ENCODE measurements around the gene RASL11A.
"Not testable (repeated sequence)": the region's sequence is repeated elsewhere in the genome, so short reads cannot be mapped to it uniquely, and the experiment has no call there.

The RASL11A gene, protein sequence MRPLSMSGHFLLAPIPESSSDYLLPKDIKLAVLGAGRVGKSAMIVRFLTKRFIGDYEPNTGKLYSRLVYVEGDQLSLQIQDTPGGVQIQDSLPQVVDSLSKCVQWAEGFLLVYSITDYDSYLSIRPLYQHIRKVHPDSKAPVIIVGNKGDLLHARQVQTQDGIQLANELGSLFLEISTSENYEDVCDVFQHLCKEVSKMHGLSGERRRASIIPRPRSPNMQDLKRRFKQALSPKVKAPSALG

DNA sequence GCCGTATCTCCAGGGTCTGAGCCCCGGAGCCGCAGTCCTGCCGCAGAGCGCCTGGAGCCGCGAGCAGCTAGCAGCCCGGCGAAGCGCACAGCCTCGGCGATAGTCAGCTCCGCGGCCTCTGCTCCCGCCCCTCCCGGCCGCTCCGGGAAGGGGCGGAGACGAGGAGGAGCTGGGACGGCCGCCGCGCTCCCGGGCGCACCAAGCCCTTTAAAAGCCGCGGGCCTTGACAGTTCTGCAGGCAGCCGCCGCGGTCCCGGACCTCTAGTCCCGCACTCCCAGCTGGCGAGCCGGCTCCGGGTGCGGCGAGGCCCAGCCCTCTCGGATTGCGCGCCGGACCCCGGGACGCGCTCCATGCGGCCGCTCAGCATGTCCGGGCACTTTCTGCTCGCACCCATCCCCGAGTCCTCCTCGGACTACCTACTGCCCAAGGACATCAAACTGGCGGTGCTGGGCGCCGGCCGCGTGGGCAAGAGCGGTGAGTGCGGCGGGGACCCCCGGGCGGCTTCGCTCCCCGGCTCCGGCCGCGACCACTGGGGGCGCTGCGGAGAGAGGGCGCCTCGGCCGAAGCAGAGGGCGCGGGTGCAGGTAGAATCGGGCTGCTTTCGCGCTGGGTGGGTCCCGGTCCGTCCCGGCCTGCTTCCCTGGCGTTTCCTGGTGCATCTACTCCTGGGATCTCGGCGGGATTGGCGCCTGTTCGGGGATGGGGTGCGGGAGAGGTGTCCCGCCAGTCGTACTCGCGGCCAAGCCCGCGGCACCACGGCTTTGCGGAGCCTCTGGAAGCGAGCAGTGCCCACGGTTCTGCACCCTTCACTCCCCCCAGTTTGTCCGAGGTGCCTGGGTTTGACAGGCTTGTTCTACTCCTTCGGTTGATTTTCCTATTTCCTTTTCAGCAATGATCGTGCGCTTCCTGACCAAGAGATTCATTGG lies at the start of gene RASL11A:
RASL11A (plus strand) TSS at position 237 of the 927 bp plus-strand sequence; CDS start at position 352, 115 bp downstream.
- DNase-seq (ENCODE audit: low read depth in 2 of 2): peak; percentile 29 to 52

DNA sequence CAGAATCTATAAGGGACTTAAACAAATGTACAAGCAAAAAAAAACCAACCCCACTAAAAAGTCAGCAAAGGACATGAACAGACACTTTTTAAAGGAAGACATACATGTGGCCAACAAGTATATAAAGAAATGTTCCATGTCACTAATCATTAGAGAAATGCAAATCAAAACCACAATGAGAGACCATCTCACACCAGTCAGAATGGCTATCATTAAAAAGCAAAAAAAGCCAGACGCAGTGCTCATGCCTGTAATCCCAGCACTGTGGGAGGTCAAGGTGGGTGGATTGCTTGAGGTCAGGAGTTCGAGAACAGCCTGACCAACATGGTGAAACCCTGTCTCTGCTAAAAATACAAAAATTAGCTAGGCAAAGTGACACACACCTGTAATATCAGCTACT lies 48.5 kb upstream of the RASL11A start:
- DNase-seq (ENCODE audit: low read depth in 2 of 2): not testable (repeated sequence)

DNA sequence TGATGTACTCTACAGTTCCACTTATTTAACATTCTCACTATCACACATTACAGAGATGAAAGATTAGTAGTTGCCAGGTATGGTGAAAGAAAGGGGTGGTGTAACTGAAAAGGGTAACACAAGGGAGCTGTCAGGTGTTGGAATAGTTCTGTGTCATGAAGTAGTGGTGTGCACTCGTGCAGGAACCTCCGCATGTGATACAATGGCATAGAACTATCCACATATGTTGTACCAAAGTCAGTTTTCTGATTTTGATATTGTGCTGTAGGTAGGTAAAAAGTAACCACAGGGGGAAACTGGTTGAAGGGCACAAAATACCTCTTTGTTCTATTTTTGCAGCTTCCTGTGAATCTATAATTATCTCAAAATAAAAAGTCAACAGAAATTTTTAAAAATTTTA lies 43.6 kb upstream of the RASL11A start:
- no peak for DNase-seq (ENCODE audit: low read depth in 2 of 2)

DNA sequence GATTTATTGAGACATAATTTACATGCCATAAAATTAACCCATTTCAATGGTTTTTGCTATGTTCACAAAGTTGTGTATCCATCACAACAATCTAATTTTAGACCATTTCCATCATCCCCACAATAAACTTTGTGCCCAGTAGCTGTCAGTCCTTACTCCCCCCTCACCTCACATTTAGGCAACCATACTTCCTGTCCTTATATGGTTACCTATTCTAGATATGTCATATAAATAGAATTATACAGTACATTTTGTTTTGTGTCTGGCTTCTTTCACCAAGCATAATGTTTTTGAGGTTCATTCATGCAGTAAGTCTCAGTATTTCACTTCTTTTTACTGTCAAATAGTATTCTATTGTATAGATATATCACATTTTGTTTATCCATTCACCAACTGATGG lies 42.5 kb upstream of the RASL11A start:
- no peak for DNase-seq (ENCODE audit: low read depth in 2 of 2)

DNA sequence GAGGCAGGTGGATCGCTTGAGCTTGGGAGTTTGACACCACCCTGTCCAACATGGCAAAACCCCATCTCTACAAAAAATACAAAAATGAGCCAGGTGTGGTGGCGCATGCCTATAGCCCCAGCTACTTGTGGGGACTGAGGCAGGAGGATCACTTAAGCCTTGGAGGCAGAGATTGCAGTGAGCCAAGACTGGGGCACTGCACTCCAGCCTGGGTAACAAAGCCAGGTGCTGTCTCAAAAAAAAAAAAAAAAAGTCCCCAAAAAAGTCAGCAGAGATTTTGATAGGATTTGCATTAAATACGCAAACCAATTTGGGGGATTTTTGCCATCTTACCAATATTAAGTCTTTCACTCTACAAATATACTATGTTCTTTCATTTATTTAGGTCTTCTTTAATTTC lies 41.0 kb upstream of the RASL11A start:
- no peak for DNase-seq (ENCODE audit: low read depth in 2 of 2)

DNA sequence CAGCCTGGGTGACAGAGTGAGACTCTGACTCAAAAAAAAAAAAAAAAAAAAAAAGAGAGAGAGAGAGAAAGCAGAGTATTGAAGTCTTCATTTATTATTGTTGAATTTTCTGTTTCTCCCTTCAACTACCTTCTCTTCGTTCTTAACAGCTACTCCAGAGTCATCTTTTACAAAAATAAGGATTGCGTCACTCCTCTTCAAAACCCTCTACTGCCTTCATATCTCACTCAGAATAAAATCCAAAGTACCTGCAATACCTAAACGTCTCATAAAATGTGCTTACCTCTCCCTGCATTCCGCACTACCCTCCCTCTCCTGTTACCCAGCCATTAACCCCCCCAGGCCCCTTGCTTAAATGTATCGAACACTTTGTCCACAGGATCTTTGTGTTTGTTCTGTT lies 36.7 kb upstream of the RASL11A start:
- no peak for DNase-seq (ENCODE audit: low read depth in 2 of 2)

DNA sequence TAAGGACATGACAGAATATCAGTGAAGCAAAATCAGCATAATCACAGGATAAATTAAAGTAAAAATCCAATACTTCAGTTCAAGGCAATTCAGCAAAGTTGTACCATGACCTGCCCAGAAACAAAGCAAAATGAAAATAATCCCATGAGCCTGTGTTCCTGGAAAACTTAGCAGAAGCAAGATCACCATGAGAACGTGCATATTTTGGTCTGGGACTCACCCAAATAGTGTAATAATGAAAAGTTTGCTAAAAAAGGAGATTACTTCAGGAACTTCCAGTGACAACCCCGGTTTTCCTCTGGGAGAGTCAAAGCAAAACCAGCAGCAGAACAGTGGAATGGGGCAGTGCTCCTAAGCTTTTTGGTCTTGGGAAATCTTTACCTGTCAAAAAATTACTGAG lies 34.2 kb upstream of the RASL11A start:
- no peak for DNase-seq (ENCODE audit: low read depth in 2 of 2)

DNA sequence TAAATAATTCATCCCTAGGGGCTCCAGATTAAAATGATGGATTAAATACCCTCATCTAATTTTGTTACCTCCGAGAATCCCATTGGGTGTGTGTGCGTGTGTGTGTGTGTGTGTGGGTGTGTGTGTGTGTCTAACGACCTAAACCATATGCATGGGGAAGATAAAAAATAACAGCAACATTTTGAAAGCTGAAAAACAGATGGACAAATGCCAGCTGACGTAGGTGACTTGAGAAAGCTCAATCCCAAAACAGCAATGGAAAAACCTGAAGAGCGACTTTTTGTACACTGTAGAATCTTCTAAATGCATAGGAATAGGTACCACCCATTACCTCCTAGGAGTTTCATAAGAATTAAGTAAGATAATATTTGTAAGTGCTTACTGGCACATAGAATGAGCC lies 27.9 kb upstream of the RASL11A start:
- DNase-seq (ENCODE audit: low read depth in 2 of 2): no peak

DNA sequence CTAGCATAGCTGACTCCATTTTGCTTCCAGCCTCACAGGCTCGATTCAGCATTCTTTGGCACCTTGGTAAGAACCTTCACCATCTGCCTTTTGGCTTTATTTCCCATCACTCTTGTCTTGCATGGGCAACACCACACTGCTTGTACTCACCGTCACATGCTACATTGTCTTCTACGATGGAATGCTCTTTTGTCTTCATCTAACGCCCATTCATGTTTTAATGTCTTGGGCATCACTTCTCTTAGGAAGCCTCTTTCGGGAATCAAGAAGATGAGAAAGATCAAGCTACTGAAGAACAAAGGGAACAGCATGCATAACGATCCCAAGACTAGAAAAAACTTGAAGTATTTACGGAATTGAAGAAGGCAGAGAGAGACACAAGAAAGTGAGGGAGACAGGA lies 25.0 kb upstream of the RASL11A start:
- DNase-seq (ENCODE audit: low read depth in 2 of 2): no peak

DNA sequence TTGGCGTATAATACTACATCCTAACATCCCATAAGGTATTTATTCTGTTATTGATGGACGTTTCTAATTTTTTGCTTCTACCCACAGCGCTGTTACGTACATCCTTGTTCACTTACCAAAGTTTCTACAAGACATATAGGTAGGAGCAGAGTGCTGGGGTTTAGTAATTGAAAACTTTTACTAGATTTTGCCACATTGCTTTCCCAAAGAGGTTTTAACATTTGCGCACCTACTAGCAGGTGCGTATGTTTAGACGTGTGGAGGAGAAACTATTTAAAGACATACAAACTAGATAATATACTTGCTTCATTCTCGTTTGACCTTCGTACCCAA lies 19.8 kb upstream of the RASL11A start:
- no peak for DNase-seq (ENCODE audit: low read depth in 2 of 2)

DNA sequence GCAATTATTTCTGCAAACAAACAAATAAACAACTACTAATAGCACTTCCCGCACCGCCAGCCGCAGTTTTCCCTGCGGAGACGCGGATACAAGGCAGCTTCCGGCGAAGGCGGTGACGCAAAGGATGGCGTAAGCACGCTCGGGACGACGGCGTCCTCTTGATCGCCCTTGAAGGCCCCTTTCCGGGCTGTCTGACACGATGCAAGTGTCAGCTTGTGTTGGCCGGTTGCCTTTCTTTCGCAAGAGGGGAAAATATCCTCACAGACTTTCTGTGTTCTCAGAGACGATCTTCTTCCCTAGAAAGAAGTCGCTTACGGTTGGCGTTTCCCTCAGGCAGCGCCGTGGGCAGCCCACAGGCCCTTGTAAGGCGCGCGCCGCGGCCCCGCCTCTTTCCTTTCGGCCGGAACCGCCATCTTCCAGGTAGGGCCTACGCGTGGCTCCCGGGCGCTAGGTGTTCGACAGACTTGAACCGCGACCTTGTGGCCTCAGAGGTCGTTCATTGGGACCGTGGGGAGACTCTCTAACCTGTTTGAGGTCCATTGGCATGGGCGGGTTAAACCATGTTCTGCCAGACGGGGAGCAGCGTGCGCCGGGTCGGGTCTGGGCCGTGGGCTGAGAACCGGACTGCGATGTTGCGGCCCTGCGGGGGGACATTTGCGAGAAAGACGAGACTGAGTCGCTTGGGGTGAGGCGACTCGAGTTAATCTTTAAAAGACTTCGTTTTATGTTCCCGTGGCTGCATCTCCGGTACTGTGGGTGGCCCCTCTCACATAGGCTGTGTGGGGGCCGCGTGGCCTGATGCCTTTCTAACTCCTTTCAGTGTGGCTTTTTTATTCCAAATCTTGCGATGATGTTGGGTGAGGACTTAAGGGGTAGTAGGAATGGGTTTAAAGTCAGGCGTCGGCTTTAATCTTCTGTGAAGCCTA lies 19.2 kb upstream of the RASL11A start, which contains the start of gene RPL21:
RPL21 (plus strand) TSS at position 393 of the 926 bp plus-strand sequence. CDS start 2,219 bp downstream, outside the sequence.
- DNase-seq (ENCODE audit: low read depth in 2 of 2): peak; percentile 77 to 83

DNA sequence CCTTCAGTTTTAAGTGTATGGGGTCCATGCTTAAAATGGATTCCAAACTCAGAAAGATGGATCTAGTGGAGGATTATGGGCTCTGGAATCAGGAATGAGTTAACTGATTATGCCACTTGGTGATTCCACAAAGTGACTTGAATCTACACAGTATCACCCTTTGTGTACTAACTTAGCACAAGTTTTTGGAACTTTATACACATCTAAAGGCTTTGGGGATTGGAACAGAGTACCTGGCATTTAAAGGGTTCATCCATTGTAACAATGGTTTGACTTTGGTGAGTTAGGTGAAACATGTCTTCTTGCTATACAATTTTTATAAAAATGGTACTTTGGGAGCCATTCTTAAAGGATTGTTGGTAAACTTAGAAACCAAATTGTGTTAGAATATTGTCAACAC lies 18.2 kb upstream of the RASL11A start:
- no peak for DNase-seq (ENCODE audit: low read depth in 2 of 2)

DNA sequence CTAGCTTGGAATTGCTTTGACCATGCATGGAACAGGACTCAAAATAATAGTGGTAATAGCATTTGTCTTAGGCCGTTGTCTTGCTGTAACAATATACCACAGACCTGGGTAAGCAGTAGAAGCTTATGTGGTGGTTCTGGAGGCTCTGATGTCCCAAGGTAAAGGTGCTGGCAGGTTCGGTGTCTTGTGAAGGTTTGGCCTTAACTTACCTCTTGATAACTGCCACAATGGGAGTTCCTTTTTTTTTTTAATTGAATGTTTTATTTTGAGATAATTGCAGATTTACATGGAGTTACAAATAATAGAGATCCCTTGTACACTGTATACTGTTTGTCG lies 13.4 kb upstream of the RASL11A start:
- no peak for DNase-seq (ENCODE audit: low read depth in 2 of 2)

DNA sequence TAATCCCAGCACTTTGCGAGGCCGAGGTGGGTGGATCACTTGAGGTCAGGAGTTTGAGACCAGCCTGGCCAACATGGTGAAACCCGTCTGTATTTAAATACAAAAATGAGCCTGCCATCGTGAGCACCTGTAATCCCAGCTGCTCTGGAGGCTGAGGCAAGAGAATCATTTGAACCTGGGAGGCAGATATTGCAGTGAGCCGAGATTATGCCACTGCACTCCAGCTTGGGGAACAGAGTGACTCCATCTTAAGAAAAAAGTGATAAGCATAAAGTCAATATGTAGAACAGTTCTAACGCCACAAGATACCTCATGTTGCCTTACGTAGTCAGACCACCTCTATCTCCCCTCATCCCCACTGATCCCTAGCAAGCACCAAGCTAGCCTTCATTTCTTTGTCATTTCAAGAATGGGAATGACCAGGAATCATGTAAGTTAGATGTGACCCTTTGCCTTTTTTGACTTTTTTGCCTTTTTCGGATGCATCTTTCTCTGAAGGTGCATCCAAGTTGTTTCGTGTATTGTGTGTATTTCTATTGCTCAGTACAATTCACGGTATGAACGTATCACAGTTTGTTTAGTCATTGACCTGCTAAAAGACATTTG lies 12.9 kb upstream of the RASL11A start:
- DNase-seq (ENCODE audit: low read depth in 2 of 2): no peak

DNA sequence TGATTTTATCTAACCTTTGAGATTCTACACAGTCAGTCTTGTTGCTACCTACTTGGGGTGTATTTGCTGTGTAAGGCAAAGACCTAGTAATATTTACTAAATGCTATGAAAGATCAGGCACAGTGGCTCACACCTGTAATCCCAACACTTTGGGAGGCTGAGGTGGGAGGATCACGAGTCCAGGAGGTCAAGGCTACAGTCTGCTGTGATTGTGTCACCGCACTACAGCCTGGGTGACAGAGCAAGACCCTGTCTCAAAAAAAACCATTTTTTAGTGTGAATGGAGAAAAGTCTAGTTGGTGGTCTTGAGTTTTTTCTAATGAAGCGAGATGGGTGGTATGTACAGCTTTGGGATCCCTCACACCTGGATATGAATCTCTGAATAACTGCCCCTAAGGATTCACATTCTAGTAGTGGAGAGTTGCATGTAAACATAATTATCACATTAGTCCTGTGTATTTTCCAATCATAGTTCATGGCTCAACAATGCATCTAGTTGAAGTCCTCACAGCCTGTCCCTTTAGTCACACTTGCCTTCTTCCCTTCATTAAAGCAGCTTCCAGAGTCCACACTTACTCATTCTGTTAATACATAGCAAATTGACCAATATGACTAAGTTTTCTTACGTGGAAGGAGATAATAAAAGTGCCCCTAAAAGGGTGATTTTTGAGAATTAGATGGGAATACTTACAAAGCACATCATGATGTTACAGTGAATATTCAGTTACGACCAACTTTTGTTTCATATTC lies 11.8 kb upstream of the RASL11A start:
- DNase-seq (ENCODE audit: low read depth in 2 of 2): no peak

DNA sequence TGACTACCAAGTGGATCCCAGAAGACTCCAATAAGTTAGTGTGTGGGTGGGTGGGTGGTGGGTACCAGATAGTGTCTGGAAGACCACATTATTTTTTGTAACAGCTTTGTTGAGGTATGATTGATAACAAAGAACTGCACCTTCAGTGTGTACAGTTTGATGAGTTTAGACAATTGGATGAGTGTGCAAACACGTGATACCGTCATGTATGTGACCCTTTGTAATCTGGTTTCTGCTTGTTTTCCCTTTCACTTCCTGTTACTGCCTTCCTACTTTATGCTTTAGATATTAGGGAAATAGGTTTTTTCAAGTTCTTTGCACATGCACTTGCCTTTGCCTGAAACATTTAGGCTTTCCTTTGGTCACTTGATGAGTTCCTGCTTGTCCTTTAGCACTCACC lies 10.8 kb upstream of the RASL11A start:
- DNase-seq (ENCODE audit: low read depth in 2 of 2): no peak

DNA sequence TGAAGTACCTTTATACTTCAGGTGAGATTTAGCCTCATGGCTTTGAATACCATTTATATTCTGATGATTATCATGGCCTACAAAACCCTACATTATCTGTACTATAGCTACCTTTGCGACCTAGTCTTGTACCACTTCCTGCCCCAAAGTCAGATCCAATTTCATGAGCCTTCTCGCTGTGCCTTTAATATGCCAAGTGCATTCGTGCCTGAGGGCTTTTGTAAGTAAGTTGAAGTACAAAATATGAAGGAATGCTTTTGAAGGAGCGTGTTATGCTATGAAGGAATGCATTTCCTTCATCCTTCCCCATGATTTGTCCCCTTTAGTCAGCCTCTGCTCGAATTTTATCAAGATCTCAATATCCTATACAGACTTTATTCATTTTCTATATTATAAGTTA lies 9.2 kb upstream of the RASL11A start:
- DNase-seq (ENCODE audit: low read depth in 2 of 2): no peak

DNA sequence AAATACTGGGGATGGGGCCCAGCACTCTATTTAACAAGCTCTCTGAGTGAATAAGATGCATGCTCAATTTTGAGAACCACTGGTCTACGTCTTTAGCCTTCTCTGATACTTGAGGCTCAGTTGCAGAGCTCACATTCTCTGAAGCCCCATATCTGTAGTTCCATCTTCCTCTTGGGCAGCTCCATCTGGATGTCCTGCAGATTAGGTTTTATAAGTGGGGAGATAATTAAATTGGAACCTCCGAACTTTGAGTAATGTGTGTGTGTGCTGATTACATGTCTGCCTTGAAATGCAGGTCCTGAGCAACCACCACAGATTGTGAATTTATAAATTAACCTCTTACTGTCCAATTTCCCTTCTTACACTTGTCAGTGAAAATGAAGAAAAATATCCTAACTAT lies 7.2 kb upstream of the RASL11A start:
- no peak for DNase-seq (ENCODE audit: low read depth in 2 of 2)

DNA sequence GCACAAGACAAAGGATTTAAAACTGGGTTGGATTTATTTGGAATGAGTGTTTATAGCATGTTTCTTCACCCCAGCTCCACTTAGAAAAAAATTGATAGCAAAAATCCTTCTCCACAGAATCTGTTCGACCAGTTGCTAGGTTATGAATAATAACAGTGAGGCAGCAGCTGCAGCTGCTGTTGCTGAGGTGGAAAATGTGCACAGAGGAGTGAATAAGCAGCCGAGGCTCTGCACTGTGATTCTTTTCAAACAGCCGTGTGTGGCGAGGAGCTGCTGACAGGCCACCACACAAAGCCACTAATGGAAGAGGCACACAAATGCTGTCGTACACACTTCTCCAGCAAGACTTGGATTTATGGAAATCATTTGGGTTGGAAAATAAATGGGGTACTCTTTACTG lies 6.4 kb upstream of the RASL11A start:
- no peak for DNase-seq (ENCODE audit: low read depth in 2 of 2)

DNA sequence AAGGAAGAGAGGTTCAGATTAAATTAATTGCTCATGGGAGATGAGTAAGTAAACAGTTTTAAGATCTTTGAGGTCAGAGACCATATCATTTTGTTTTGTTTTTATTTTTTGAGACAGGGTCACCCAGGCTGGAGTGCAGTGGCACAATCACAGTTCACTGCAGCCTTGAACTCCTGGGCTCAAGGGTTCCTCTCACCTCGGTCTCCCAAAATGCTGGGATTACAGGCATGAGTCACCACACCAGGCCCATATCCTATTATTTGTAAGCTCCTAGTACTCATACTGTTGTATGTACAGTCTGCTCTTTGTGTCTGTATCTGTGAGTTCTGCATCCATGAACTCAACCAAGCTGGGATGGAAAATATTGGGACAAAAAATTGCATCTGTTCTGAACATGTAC lies 6.0 kb upstream of the RASL11A start:
- no peak for DNase-seq (ENCODE audit: low read depth in 2 of 2)

DNA sequence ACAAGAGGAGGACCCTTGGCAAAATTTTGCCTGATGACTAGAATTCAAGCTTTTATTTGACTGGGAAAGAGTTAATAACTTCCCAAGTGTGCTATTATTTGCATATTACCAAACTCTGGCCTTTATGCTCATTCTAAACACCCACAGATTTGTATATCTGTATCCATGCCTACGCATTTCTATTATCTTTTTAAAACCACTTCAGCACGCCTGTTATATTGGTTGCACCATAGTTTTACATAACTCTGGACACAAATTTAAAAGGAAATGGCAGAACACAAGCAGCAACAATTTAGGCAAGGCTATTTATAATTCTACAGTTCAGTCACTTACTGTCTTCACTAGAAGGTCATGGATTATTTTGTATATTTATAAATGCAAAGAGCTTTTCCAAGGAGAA lies 3.7 kb upstream of the RASL11A start:
- no peak for DNase-seq (ENCODE audit: low read depth in 2 of 2)
